Activated CD4-positive, CD25-positive, alpha-beta regulatory T cell treated with anti-CD3 and anti-CD28 coated beads, Interleukin-2, amount 50 U/mL, for 16 hours (primary cell): ENCODE measurements around the gene ILDR1.

Source experiments
- DNase-seq: peaks from one replicate; pipeline ENCODE4 v3.0.0-alpha.2; 2020; ENCODE audit warnings: low read depth, low spot score

Gene ILDR1

DNA sequence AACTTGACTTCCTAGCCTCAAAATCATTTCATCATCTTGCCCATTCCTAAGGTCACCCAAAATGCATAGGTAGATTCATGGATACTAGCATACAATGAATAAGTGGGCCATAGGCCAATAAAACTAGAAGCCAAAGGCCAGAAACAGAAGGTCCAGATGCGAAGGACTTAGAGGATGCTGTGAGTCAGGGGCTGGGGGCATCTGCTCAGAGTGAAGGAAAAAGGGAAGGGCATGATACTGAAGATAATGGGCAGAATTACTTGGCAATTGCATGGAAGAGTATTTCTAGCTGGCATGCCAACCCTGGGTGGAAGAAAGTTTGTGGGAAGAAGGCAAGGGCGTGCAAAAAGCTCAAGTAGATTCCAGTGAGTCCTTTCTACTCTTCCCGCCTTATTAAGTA lies 27.5 kb downstream of the ILDR1 start:
- no peak for DNase-seq

DNA sequence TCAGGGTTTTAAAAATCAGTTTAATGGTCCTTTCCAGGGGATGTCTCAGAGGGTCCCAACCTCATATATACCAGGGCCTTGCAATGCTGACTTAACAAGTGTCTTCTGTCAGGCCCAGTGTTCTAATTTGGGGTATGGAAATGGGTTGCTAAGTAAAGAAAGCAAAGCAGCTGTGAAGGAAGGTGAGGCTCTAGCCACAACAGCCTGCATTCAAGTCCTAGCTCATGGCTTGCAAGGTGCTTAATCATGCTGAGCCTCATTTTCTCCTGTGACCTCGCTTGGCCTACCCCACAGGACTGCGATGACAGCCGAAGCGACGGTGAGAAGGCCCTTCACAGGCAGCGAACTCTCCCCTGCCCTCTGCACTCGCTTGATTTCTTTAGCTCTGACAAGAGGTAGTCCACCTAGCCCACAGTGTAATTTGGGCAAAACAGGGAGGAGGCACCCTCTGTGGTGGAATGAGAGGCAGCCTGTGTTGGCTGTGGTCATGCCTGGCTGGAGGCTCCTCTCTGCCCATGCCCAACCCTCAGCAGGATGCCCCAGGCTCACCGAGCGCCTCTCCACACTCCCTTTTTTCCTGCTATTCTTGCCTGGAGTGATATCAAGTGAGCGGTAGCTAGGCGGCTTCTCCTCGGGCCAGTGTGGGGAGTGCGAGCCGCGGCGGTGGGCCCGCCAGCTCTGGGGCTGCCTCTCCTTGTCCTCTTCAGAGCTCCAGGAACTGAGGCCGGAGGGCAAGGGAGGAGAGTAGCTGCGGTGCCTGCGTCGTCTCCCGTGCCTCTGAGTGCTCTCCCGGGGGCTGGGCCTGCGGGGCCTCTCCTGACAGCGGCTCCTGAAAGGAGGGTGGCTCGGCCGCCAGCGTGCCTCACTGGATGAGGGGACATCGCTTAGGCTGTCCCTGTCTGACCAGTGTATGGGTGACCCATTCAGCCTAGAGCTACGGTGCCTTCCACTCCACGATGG lies 29.2 kb downstream of the ILDR1 start:
- no peak for DNase-seq

DNA sequence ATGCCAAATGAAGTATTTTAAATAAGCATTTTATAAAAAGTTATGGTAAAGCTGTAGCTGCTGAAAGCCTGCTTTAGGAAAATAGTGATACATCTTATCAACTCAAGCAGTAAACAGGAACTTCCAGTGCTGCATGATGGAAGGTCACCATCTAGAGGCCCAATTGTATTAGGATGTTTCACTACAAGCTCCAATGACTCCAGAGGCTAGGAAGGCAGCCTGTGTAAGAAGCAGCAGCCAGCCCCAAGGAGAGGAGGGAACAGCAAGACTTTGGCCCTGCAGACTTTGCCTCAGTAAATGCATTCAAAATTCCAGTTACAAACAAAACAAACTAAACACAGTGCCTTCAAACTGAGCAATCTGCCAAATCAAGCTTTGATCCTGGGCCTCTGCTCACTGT lies 32.1 kb downstream of the ILDR1 start:
- DNase-seq = no peak

DNA sequence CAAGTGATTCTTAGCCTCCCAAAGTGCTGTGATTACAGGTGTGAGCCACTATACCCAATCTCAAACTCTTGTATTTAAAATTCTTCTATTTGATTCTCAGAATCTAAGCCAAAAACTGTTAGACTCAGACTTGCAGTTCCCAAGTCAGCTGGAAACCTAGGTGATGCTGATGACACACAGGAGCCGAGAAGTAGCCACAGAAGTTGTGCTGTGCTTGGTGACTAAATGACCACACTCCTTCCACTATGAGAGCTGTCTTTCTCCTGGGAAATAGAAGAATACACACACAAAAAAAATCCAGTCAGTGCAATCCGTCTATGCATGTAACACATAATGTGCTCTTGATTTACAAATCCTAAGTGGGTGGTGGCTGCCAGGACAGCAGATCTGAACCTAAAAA lies 33.9 kb downstream of the ILDR1 start:
- no peak for DNase-seq

DNA sequence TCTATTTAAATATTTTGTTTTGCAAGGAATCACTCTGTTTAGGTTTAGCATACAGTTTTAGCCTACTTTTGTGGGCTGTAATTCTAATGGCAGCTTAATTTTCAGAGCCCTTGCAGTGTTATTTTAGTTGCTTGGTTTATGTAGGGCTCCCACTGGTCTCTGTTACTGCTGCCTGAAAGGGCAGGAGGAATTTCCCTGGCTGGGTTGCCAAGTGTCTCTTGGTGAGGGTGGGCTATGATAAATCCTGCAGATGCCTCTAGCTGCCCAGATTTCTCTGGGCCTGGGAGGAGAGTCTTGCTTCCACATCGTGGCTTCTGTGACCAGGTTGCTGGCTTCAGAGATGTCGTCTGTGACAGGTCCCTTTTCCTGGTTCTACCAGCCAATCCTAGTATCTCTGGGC lies 36.2 kb downstream of the ILDR1 start:
- no peak for DNase-seq

DNA sequence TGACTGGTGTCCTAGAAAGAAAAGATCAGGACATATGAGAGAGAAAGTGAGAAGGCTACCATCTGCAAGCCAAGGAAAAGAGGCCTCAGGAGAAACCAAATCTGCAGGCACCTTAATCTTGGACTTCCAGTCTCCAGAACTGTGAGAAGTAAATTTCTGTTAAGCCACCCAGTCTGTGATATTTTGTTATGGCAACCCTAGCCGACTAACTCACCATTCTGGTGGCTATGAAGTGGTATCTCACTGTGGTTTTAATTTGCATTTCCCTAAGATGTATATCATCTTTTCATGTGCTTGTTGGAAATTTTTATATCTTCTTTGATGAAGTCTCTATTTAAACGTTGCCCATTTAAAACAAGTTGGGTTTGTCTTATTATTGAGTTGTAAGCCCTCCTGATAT lies 40.6 kb downstream of the ILDR1 start:
- DNase-seq = no peak

DNA sequence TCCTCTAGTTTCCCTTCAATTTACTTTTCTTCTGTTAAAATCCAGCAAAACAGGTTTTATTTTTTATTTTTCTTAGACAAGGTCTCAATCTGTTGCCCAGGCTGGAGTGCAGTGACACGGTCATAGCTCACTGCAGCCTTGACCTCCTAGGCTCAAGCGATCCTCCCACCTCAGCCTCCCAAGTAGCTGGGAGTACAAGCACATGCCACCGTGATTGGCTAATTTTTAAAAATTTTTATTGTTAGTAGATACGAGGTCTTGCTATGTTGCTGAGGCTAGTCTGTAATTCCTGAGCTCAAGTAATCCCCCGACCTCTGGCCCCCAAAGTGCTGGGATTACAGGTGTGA lies 41.6 kb downstream of the ILDR1 start:
- DNase-seq = no peak

DNA sequence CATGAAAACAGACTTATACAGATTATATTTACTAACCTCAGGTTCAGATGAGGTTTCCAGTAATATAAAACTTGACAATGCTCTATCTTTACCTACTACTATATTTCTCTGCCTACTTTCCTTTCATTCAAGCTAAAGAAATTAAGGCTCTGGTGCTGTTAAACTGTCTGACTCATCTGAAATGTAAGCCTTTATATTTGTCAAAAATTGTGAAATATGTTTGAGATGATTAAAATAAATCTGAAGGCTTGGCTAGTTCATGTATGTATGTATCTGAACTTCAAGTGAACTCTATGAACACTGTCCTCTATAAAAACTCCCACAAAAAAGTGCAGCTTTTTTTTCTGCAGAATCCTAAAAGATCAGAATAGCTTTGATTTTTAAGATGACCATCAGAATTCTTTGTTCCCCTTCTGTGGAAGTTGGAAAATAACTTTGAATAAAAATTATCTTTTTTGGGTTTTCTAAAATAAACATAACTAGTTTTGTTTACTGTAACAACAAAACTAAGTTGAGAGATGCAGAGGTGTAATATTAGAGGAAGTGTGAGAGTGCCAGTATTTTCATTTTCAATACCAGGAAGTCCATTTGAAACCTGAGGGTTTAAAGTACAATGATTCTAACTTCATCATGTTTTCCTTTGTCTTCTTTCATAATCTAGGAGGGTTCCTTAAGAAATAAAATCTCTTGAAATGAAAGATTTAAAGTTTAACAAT lies 42.2 kb downstream of the ILDR1 start:
- DNase-seq = no peak

DNA sequence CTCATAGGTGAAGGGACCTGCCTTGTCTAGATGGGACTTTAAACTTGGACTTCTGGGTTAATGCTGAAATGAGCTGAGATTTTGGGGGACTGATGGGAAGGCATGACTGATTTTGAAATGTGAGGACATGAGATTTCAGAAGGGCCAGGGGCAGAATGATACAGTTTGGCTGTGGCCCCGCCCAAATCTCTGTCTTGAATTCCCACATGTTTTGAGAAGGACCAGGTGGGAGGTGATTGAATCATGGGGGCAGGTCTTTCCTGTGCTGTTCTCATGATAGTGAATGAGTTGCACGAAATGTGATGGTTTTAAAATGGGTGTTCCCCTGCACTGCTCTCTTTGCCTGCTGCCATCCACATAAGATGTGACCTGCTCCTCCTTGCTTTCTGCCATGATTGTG lies 42.8 kb downstream of the ILDR1 start:
- DNase-seq = no peak

DNA sequence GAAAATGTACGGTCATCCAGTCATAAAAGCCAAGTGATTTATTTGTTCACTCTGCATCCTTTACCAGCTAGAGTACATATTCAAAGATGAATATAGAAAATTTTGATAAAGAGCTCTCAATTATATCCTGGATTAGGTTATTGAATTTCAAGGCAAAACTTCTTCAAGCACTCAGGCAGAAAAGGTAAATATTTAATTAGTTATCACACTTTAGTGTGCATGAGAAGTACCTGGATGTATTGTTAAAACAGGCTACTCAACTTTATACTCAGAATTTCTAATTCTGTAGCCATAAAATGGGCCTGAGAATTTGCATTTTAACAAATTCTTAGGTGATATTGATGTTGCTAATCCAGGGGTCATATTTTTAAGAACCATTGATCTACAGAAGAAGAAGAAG lies 45.3 kb downstream of the ILDR1 start:
- DNase-seq = no peak

DNA sequence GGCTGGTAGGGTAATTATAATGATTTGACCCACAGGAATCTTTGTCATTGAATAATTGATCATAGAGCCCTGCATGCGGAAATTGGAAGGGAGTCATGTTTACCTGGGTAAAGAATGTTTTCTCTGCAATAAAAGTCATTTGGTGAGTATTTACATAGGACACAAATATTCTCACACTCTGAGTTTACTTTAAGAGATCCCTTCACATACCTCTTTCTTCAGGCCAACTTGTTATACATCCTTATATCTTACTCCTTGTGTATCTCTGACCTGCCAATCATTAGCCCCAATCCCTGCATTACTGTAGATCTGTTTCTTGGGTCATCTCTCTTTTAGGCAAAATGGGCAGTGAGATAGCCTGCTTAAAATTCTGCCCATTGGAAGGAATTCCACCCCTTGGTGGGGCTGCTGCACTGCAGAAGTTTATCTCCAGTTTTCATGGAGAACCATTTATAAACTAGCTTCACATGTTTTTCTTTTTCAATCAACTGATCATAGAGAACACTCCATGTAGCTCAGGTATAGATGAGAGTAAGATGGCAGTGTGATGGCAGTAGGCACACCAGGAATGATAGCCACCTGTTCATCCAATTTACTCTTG lies 46.2 kb downstream of the ILDR1 start:
- no peak for DNase-seq

DNA sequence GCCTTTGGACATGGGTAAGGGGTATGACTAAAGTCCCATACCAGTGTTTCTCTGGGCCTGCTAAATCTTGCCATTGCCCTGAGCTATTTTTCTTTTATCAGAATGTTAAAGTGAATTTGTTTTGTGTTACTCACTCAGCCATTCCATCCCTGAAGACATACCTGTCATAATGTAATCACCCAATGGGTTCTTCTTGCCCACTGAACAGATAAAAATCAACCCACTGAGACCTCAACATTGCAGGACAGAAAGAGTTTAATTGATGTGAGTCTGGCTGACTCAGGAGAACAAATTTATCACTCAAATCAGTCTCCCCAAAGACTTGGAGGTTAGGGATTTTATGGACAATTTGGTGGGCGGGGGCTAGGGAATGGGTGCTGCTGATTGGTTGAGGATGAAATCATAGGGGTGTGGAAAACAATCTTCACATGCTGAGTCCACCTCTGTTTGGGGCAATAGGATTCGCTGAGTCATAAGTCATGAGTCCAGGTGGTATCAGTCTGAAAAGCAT lies 47.4 kb downstream of the ILDR1 start:
- DNase-seq = no peak

DNA sequence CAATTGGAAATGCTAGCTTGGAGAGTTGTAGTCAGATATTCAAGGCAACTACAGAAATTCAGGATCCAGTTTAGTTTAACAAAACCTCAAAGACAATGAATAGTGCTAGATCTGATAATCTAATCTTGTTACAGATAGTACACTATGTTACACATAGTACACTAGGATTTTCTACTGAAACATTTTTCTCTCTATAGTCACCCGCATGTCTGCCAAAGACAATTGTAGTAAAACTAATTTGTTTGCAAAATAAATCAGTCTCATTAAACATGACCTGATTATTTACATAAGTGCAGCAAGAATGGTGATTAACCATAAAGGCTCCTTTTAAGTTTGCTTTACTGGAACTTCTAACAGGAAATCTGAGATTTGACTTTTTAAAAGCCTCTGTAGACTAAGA lies 52.0 kb downstream of the ILDR1 start:
- no peak for DNase-seq

DNA sequence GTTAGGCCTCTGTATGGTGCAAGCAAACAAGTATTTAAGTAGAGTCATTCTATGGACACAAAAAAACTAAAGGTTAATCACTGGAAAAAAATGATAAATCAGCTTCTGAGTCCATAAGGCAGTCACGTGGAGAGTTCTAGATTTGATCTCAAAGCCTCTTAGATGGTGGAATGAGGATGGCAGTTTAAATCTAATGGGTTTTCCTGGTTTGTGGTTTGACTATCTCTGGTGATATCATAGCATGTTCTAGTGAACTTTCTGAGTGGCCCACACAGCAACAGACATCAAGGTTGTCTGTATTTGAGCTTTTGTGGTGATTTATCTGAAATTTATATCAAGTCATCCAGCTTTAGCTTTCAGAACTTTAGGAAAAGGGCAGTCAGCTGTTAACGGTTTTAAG lies 52.4 kb downstream of the ILDR1 start:
- DNase-seq = no peak

DNA sequence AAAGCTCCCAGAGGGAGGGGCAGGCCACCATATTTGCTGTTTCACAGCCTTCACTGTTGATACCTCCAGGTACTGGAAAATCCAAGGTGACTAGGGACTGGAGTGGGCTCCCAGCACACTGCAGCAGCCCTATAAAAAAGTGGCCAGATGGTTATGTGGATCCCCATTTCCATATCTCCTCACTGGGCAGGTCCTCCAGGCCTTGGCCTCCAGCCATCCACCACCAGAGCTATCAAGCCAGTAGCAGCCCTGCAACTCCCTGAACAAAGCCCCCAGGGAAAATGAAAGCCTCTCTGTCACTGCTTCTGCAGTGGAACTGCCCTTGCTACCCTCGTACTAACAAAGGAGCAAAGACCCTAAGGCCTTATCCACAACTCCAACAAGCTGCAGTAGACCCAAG lies 58.4 kb downstream of the ILDR1 start:
- no peak for DNase-seq

DNA sequence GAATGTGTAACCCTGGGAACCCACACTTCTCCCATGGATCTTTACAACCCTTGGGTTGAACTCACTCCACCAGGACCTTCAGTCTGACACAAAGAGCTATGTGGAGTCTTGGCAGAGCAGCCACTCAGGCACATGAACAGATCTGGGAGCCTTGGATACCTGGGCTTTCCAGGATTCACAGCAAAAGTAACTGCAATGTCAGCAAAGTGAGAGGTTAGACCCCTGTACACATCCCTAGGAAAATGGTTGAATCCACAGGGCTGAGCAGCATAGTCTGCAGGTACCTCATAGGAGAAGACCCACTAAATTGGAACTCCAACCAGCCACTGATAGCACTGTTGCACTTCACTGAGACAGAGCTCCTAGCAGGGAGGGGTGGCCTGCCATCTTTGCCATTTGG lies 59.6 kb downstream of the ILDR1 start:
- DNase-seq = no peak

DNA sequence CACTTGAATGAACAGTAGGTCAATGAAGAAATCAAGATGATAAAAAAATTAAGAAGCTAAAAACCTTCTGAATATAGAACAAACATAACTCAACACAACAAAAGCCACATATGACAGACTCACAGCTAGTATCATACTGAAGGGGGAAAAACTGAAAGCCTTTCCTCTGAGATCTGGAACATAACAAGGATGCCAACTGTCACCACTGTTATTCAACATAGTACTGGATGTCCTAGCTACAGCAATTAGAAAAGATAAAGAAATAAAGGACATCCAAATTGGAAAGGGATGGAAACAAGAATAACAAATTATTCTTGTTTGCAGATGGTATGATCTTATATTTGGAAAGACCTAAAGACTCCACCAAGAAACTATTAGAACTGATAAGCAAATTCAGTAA lies 60.8 kb downstream of the ILDR1 start:
- no peak for DNase-seq

DNA sequence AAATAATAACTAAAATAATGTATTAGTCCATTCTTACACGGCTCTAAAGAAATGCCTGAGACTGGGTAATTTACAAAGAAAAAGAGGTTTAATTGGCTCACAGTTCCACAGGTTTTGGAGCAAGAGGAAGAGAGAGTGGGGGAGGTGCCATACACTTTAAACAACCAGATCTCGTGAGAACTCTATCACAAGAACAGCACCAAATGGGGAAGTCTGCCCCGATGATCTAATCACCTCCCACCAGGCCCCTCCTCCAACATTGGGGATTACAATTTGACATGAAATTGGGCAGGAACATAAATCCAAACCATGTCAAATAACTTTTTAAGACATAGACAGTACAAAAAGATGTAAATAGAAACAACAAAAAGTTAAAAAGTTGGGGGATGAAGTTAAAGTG lies 63.2 kb downstream of the ILDR1 start:
- no peak for DNase-seq

DNA sequence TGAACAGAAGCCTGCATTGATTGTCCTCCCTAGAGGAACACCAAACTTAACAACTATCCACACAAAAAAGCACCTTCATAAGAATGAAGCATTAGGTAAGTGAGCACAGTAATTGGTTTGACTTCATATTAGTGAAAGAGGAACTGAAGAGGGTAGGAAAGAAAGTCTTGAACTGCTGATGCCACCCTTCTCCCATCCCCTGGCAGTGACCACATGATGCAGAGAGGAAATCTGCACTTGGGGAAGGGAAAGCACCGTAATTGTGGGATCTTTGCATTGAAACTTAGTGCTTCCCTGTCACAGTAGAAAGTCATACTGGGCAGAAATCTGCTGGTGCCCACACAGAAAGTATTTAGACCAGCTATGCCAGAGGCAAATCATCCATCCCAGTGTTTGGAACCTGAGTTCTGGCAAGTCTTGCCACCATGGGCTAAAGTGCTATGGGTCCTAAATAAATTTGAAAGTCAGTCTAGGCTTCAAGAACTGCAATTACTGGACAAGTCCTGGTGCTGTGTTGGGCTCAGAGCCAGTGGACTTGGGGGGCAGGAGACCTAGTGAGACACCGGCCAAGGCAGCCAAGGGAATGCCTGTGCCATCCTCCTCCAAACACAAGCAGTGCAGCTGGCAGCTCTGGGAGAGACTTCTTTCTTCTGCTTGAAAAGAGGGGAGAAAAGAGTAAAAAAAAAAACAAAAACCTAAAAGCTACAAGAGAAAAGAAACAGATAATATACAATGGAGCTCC lies 64.2 kb downstream of the ILDR1 start:
- DNase-seq = no peak

DNA sequence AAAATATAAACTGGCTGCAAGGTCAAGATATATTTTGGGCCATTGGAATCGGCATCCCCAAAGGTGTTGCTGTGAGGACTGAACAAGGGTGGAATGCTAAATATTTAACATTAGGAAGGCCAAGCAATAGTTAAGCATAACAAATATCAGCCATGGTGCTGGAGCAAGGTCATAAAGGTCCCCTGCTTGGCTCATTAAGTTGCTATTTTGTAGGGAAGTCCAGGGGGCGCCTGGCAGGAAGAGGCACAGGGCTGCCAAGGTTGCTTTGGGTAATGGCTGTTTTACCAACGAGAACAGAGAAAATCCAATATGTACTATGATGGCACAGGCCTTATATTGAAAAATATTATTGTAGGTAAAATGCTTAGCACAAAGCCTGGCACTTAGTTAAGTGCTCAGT lies 65.7 kb downstream of the ILDR1 start:
- no peak for DNase-seq

DNA sequence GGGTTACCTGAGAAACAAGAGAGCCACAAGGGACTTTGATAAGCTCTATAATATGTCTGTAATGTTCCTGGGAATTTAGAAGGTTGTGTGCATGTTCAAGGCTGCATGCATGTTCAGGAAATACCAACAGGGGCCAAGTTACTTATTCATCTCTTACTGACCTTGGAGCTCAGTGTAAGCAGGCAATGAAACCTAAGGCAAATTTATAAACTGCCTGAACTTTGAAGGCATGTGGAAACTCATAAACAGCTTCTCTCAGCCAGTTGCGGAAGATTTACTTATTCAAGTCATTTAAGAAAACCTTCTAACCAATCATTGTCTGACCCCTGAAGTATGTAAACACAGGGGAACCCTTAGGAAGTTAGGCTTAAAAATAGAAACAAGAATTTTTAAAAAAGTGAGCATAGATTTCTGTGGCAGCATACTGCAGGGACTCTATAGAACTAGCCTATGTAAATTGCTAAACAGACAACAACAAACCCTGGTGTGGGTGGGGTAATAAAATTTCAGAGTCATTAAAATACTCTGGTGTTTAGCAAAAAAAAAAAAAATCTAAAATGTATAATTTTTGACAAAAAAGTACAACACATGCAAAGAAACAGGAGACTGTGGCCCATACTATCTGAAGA lies 70.6 kb downstream of the ILDR1 start:
- no peak for DNase-seq
